IPS-NIHi11 (cell line): ENCODE data around the gene PPCDC.

ENCODE experiments used
- DNase-seq: peaks from one replicate; pipeline ENCODE4 v3.0.0; 2012; ENCODE audit warnings: mixed read lengths, low spot score

Gene PPCDC

GRCh38 chr15:75023181-75023871 lies at the start of gene PPCDC:
TSS of gene PPCDC (plus strand) at chr15:75023590. CDS start at chr15:75028319, 4,729 bp downstream.
- peak; percentile 99 for DNase-seq

- DNase-seq: no peak
These were observed 47.2 kb upstream of the PPCDC start for GRCh38 chr15:74976159-74976558.

GRCh38 chr15:74977599-74977998 lies 45.8 kb upstream of the PPCDC start:
- DNase-seq: no peak

- DNase-seq: no peak
These were observed 45.3 kb upstream of the PPCDC start for GRCh38 chr15:74978077-74978476.

GRCh38 chr15:74978503-74978902 lies 44.9 kb upstream of the PPCDC start:
- no peak for DNase-seq

- no peak for DNase-seq
These were observed 41.2 kb upstream of the PPCDC start for GRCh38 chr15:74982183-74982582.

- no peak for DNase-seq
These were observed 39.6 kb upstream of the PPCDC start for GRCh38 chr15:74983725-74984231.

GRCh38 chr15:74988007-74988800 lies 35.2 kb upstream of the PPCDC start:
- peak; percentile 74 for DNase-seq

- no peak for DNase-seq
These were observed 33.9 kb upstream of the PPCDC start for GRCh38 chr15:74989527-74989926.

GRCh38 chr15:74992619-74993018 lies 30.8 kb upstream of the PPCDC start:
- DNase-seq: no peak

- no peak for DNase-seq
These were observed 29.2 kb upstream of the PPCDC start for GRCh38 chr15:74994236-74994635.

- DNase-seq: no peak
These were observed 28.7 kb upstream of the PPCDC start for GRCh38 chr15:74994685-74995084.

GRCh38 chr15:74995182-74995778 lies 28.1 kb upstream of the PPCDC start, which contains the start of gene SCAMP5:
TSS of gene SCAMP5 (plus strand) at chr15:74995563. CDS start at chr15:75011840, 16,277 bp downstream.
- DNase-seq: peak; percentile 99

- DNase-seq: peak; percentile 65
These were observed 27.3 kb upstream of the PPCDC start for GRCh38 chr15:74995779-74996765.

GRCh38 chr15:74997141-74997540 lies 26.2 kb upstream of the PPCDC start:
- no peak for DNase-seq

GRCh38 chr15:74997543-74997942 lies 25.8 kb upstream of the PPCDC start:
- DNase-seq: no peak

GRCh38 chr15:75001310-75001709 lies 22.1 kb upstream of the PPCDC start:
- DNase-seq: no peak

GRCh38 chr15:75002398-75002797 lies 21.0 kb upstream of the PPCDC start:
- no peak for DNase-seq

GRCh38 chr15:75007216-75007615 lies 16.2 kb upstream of the PPCDC start:
- DNase-seq: no peak

GRCh38 chr15:75008221-75008625 lies 15.2 kb upstream of the PPCDC start:
- no peak for DNase-seq

- no peak for DNase-seq
These were observed 14.6 kb upstream of the PPCDC start for GRCh38 chr15:75008629-75009326.
